Measurements from ENCODE around the gene PPP1R18.

PPP1R18 gene, protein sequence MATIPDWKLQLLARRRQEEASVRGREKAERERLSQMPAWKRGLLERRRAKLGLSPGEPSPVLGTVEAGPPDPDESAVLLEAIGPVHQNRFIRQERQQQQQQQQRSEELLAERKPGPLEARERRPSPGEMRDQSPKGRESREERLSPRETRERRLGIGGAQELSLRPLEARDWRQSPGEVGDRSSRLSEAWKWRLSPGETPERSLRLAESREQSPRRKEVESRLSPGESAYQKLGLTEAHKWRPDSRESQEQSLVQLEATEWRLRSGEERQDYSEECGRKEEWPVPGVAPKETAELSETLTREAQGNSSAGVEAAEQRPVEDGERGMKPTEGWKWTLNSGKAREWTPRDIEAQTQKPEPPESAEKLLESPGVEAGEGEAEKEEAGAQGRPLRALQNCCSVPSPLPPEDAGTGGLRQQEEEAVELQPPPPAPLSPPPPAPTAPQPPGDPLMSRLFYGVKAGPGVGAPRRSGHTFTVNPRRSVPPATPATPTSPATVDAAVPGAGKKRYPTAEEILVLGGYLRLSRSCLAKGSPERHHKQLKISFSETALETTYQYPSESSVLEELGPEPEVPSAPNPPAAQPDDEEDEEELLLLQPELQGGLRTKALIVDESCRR

DNA sequence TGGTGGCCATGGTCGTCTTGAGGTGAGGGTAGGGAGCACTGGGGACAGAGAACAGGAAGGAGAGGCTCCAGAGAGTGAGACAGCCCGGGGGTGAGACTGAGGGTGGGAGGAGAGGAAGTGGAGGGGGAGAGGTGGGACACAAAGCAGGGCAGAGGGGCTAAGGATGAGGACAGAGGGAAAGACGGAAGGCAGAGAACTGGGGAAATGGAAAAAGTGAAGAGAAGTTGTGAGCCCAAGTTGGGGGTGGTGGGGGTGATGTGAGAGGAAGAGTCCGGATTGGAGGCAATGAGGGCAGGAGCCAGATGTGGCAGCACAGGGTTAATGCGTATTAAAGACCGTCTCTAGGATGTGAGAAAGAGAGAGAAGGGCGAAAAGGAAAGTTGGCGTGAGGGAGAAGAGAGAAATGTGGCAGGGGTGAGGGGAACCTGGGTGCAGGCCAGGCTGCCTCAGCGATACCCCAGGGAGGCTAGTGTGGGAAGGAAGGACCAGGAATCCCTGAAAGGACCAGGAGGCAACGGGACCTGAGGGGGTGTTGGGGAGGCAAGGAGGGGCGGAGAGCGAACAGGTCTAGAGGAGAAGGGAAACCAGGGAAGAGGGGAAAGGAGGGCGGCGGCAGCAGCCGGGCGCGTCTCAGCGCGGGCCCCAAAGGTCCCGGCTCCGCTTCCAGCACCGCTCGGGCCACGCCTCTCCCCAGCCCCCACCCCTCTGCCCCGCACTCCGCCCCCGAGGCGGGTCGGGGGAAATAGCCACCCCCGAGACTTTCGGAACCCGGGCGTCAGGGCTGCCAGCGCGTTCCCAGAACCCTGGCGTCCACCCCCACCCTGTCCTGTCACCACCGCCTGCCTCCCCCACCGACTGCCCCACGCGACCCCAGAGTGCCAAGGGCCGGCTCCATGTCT, at the start of gene PPP1R18:
Gene PPP1R18 (minus strand): TSS at position 637 of the 899 bp plus-strand sequence. CDS start 627 bp downstream, at position 10.
- ChIA-PET POLR2A (interaction anchor here (0.8 to 1.2 kb wide), 2 partner anchors 11 to 32 kb away, joined by 3 read pairs; no protein-coding TSS in a partner anchor), CTCF (no interaction called here)
- TF ChIP-seq ELF4 (IDR thresholded peaks at IDR 0.05) (no peak), CTBP1 (IDR thresholded peaks at IDR 0.05; ENCODE audit: borderline replicate concordance) (no peak), FOXM1 (IDR thresholded peaks at IDR 0.05; ENCODE audit: borderline replicate concordance) (no peak), SP1 (IDR thresholded peaks at IDR 0.05) (no peak), ZNF384 (IDR thresholded peaks at IDR 0.05) (no peak), L3MBTL2 (conservative IDR thresholded peaks at IDR 0.05) (no peak), FOXK2 (IDR thresholded peaks at IDR 0.05) (no peak), TARDBP (IDR thresholded peaks at IDR 0.05) (no peak), BHLHE40 (IDR thresholded peaks at IDR 0.05; ENCODE audit: borderline replicate concordance) (no peak), NFRKB (IDR thresholded peaks at IDR 0.05) (no peak), SUZ12 (IDR thresholded peaks at IDR 0.05) (no peak), LEF1 (IDR thresholded peaks at IDR 0.05; ENCODE audit: borderline replicate concordance) (no peak), HDGF (IDR thresholded peaks at IDR 0.05; ENCODE audit: borderline replicate concordance) (no peak), ARNT (IDR thresholded peaks at IDR 0.05) (no peak), FOXA1 (IDR thresholded peaks at IDR 0.05) (no peak)
- TF ChIP-seq, protein P1, sequence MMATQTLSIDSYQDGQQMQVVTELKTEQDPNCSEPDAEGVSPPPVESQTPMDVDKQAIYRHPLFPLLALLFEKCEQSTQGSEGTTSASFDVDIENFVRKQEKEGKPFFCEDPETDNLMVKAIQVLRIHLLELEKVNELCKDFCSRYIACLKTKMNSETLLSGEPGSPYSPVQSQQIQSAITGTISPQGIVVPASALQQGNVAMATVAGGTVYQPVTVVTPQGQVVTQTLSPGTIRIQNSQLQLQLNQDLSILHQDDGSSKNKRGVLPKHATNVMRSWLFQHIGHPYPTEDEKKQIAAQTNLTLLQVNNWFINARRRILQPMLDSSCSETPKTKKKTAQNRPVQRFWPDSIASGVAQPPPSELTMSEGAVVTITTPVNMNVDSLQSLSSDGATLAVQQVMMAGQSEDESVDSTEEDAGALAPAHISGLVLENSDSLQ (IDR thresholded peaks at IDR 0.05) = no peak
- DNase-seq (ENCODE audit: extremely low spot score) = peak; percentile 39

DNA sequence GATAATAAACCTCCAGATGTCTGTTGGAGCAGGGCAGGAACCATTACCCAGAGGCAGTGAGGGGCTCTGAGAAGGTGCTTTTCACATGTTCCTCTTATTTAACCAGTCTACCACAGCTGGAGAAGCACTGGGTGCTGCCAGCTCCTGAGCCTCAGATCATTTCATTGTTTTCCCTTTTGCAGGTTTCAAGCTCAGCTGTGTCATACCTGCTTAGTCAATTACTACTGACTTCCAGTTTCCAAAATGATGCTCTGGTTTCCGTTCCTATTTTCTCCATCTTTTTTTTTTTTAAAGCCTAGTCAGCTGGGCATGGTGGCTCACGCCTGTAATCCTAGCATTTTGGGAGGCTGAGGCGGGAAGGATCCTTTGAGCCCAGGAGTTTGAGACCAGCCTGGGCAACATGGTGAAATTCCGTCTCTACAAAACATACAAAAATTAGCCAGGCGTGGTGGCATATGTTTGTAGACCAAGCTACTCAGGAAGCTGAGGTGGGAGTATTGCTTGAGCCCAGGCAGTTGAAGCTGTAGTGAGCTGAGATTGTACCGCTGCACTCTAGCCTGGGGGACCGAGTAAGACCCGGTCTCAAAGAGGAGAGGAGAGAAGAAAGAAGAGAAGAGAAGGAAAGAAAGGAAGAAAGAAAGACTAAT, 49.3 kb upstream of the PPP1R18 start:
- no peak for DNase-seq (ENCODE audit: extremely low spot score)
- ChIA-PET CTCF (interaction anchor here (1.0 kb wide), 1 partner anchor 13 kb away, joined by 3 read pairs; no protein-coding TSS in a partner anchor), POLR2A (interaction anchor here (1.5 kb wide), 1 partner anchor 18 kb away, joined by 6 read pairs; the partner anchor contains the start of gene MDC1)
- TF ChIP-seq ELF4 (IDR thresholded peaks at IDR 0.05) (no peak), SP1 (IDR thresholded peaks at IDR 0.05) (no peak), NFRKB (IDR thresholded peaks at IDR 0.05) (no peak), FOXA1 (IDR thresholded peaks at IDR 0.05) (no peak), ARNT (IDR thresholded peaks at IDR 0.05) (no peak), ZNF384 (IDR thresholded peaks at IDR 0.05) (no peak), HDGF (IDR thresholded peaks at IDR 0.05; ENCODE audit: borderline replicate concordance) (no peak)

DNA sequence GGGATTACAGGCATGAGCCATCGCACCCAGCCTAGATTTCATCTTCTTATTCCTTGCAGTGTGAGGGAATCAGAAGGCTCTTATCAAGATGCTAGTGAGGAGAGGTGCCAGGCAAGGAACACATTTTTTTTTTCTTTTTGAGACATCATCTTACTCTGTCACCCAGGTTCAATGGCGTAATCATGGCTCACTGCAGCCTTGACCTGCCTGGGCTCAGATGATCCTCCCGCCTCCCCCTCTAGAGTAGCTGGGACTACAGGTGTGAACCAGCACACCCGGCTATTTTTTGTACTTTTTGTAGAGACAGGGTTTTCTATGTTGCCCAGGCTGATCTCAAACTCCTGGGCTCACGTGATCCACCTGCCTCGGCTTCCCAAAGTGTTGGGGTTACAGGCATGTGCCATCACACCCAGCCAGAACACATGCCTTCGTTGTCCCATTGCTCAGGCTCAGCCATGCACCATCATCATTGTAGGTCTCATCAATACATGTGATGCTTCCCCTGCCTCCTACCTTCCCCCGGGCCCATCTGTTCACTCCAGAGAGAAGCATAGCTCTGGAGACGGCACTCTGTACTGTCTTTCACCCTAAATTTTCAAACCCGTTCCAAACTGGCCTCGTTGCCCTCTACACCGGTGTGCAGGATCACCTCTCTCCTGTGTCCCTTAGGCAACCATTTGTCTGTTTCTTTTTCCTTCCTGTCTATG, 45.9 kb upstream of the PPP1R18 start:
- no peak for DNase-seq (ENCODE audit: extremely low spot score)
- ChIA-PET POLR2A (interaction anchor here (1.4 to 4.3 kb wide), 3 partner anchors 10 to 53 kb away, joined by 4 to 23 read pairs (median 22); partner anchors contain the start of gene FLOT1), CTCF (interaction anchor here (1.0 to 4.7 kb wide), 3 partner anchors 52 to 191 kb away, joined by 3 to 88 read pairs (median 13); no protein-coding TSS in a partner anchor)
- TF ChIP-seq, protein P1 (IDR thresholded peaks at IDR 0.05) = no peak
- no peak for TF ChIP-seq FOXM1 (IDR thresholded peaks at IDR 0.05; ENCODE audit: borderline replicate concordance)
- TF ChIP-seq ZNF384 (IDR thresholded peaks at IDR 0.05) = no peak
- TF ChIP-seq NFRKB (IDR thresholded peaks at IDR 0.05) = no peak
- TF ChIP-seq FOXK2 (IDR thresholded peaks at IDR 0.05) = no peak
- no peak for TF ChIP-seq SUZ12 (IDR thresholded peaks at IDR 0.05)
- no peak for TF ChIP-seq HDGF (IDR thresholded peaks at IDR 0.05; ENCODE audit: borderline replicate concordance)
- TF ChIP-seq L3MBTL2 (conservative IDR thresholded peaks at IDR 0.05) = no peak
- TF ChIP-seq TARDBP (IDR thresholded peaks at IDR 0.05) = no peak
- no peak for TF ChIP-seq FOXA1 (IDR thresholded peaks at IDR 0.05)
- TF ChIP-seq LEF1 (IDR thresholded peaks at IDR 0.05; ENCODE audit: borderline replicate concordance) = no peak
- no peak for TF ChIP-seq BHLHE40 (IDR thresholded peaks at IDR 0.05; ENCODE audit: borderline replicate concordance)
- no peak for TF ChIP-seq SP1 (IDR thresholded peaks at IDR 0.05)
- no peak for TF ChIP-seq ELF4 (IDR thresholded peaks at IDR 0.05)

DNA sequence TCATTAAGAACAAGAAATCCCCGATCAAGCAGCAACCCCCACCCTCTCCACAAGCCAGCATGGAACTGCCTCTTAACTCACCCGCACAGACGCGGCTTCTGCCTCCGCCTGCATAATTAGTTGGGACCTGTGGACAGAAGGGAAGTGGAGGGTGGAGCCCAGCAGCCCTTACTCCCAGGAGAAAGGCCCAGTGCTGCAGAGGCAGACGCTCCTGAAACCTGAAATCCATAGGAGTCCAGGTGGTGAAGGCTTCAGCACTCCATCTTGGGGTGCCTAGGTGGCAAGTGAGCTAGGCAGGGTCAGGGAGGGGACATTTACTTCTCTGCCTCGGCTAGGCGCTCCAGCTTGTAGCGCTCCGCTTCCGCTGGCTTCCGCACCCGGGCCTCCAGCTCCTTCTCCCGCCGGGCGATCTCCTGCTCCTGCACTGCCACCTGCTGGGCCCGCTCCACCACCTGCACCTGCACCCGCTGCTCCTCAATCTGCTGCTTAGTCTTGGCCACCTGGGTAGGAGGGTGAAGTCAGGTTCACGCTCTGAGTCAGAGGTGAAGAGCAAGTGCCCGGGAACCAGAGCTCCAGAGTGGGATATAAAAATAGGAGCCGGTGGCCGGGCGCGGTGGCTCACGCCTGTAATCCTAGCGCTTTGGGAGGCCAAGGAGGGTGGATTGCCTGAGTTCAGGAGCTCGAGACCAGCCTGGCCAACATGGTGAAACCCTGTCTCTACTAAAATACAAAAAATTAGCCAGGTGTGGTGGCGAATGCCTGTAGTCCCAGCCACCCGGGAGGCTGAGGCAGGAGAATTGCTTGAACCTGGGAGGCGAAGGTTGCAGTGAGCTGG, 44.4 kb upstream of the PPP1R18 start:
- ChIA-PET POLR2A (interaction anchor here (0.6 to 4.3 kb wide), 9 partner anchors 9 to 356 kb away, joined by 3 to 23 read pairs (median 4); partner anchors contain the start of gene TUBB), CTCF (interaction anchor here (0.5 to 4.7 kb wide), 24 partner anchors 9 to 249 kb away, joined by 3 to 88 read pairs (median 3); partner anchors contain the start of genes DDR1, DHX16 and MDC1)
- DNase-seq (ENCODE audit: extremely low spot score) = peak; percentile 72
- TF ChIP-seq, protein P1 (IDR thresholded peaks at IDR 0.05) = no peak
- no peak for TF ChIP-seq CTBP1 (IDR thresholded peaks at IDR 0.05; ENCODE audit: borderline replicate concordance)

All from HEK293T (cell line).